H1 (cell line): ENCODE data around the gene GPS1. TPM values are rescaled to one million over a fixed set of nuclear protein-coding genes. Genes with fewer than 3 reads are reported as not detected.
A peak's percentile ranks its signal among the peaks of the same experiment; 100 is the strongest.

ENCODE experiments used
- CTCF ChIA-PET: fragments of 300-600 bp; sonication (Branson Sonifier 250); formaldehyde crosslinking; loops from one replicate; lab custom pipeline; 2021; ENCODE audit not compliant: partially characterized antibody; lab: Charles Lee
- POLR2A ChIA-PET: fragments of 300-600 bp; sonication (Branson Sonifier 250); formaldehyde crosslinking; loops from one replicate; lab custom pipeline; 2021; ENCODE audit warnings: inconsistent platforms; ENCODE audit not compliant: partially characterized antibody; lab: Charles Lee
- DNase-seq, 2 experiments: peaks; one replicate each; pipeline versions ENCODE4 v3.0.0 to v3.0.0-alpha.2; 2010 to 2022; ENCODE audit warnings: low spot score in 2 of 2, low read depth in 1 of 2, mixed read lengths in 1 of 2
- FAIRE-seq: peaks from 2 replicates; lab custom pipeline; 2011; peaks lifted over from hg19 to GRCh38; lab: Jason Lieb, UNC
- H2AFZ ChIP-seq: 2 replicates; pipeline ENCODE4 v1.8.1; 2012; ENCODE audit warnings: low read length, inconsistent platforms
- H2AK5ac ChIP-seq: 2 replicates; pipeline ENCODE4 v1.6.1; 2013; ENCODE audit warnings: low read depth, low read length
- H2BK120ac ChIP-seq: replicated peaks from 2 replicates; pipeline ENCODE3; 2013; ENCODE audit warnings: low read depth, low read length, inconsistent platforms
- H2BK12ac ChIP-seq: 2 replicates; pipeline ENCODE4 v1.6.1; 2013; ENCODE audit warnings: low read depth, low read length
- H2BK15ac ChIP-seq: 2 replicates; pipeline ENCODE4 v1.6.1; 2013; ENCODE audit warnings: low read length
- H2BK20ac ChIP-seq: 2 replicates; pipeline ENCODE4 v1.6.1; 2013; ENCODE audit warnings: low read length
- H2BK5ac ChIP-seq: 2 replicates; pipeline ENCODE4 v1.6.1; 2013; ENCODE audit warnings: low read depth, low read length
- H3K14ac ChIP-seq: 2 replicates; pipeline ENCODE4 v1.6.1; 2013; ENCODE audit warnings: inconsistent platforms; ENCODE audit not compliant: insufficient read length
- H3K18ac ChIP-seq: 2 replicates; pipeline ENCODE4 v1.6.1; 2013; ENCODE audit warnings: low read length; ENCODE audit errors: extremely low read depth
- H3K23ac ChIP-seq: 2 replicates; pipeline ENCODE4 v1.6.1; 2013; ENCODE audit warnings: inconsistent platforms; ENCODE audit not compliant: insufficient read length
- H3K23me2 ChIP-seq: 2 replicates; pipeline ENCODE4 v1.6.1; 2013; ENCODE audit warnings: low read depth, low read length
- H3K27ac ChIP-seq: 2 replicates; pipeline ENCODE4 v1.6.1; 2011; ENCODE audit warnings: low read depth, low read length, inconsistent platforms
- H3K27me3 ChIP-seq, 4 experiments: replicated peaks in 1 of 4; 1 replicate in 1 of 4; 2 replicates in 3 of 4; pipeline versions ENCODE4 v1.6.1 to v1.8.1; 2011 to 2013; ENCODE audit warnings: low read length in 3 of 4, mild to moderate bottlenecking in 3 of 4, inconsistent platforms in 2 of 4, mixed read lengths in 2 of 4, moderate library complexity in 1 of 4; ENCODE audit not compliant: control insufficient read depth in 3 of 4, insufficient read depth in 3 of 4; ENCODE audit errors: extremely low read depth in 1 of 4
- H3K36me3 ChIP-seq, 4 experiments: 2 replicates each; pipeline versions ENCODE4 v1.6.1 to v1.8.1; 2011 to 2013; ENCODE audit warnings: mild to moderate bottlenecking in 4 of 4, low read length in 3 of 4, moderate library complexity in 2 of 4, control low read depth in 1 of 4, inconsistent platforms in 1 of 4; ENCODE audit not compliant: insufficient read depth in 4 of 4, control insufficient read depth in 2 of 4
- H3K4ac ChIP-seq: replicated peaks from 2 replicates; pipeline ENCODE3; 2013; ENCODE audit warnings: low read length, low read depth, mixed read lengths, inconsistent platforms; ENCODE audit not compliant: insufficient read length
- H3K4me1 ChIP-seq, 4 experiments: replicated peaks in 1 of 4; 1 replicate in 1 of 4; 2 replicates in 3 of 4; pipeline versions ENCODE4 v1.6.1 to v1.8.1; 2011 to 2013; ENCODE audit warnings: low read length in 3 of 4, inconsistent platforms in 2 of 4, mixed read lengths in 1 of 4; ENCODE audit not compliant: insufficient read depth in 4 of 4, control insufficient read depth in 3 of 4
- H3K4me2 ChIP-seq, 2 experiments: 2 replicates each; pipeline versions ENCODE4 v1.6.1 to v1.8.1; 2011 to 2013; ENCODE audit warnings: low read depth in 2 of 2, low read length in 2 of 2, control low read depth in 1 of 2, inconsistent platforms in 1 of 2, mild to moderate bottlenecking in 1 of 2; ENCODE audit not compliant: insufficient read depth in 1 of 2
- H3K4me3 ChIP-seq, 4 experiments: fragments of 200-600, 300-600 bp in 1 of 4; sonication (generic), shearing (Covaris generic), sonication (Bioruptor Twin) in 1 of 4; 2 replicates each; pipeline versions ENCODE4 v1.5.1 to v1.8.1; 2011 to 2016; ENCODE audit warnings: low read length in 4 of 4, low read depth in 3 of 4, control low read depth in 2 of 4, inconsistent platforms in 2 of 4, mild to moderate bottlenecking in 2 of 4, mixed read lengths in 1 of 4, moderate library complexity in 1 of 4; ENCODE audit not compliant: insufficient read depth in 2 of 4; ENCODE audit errors: extremely low read depth in 1 of 4
- H3K56ac ChIP-seq: replicated peaks from 2 replicates; pipeline ENCODE3; 2013; ENCODE audit warnings: low read depth, mild to moderate bottlenecking, mixed read lengths, low read length, inconsistent platforms; ENCODE audit not compliant: insufficient read length
- H3K79me1 ChIP-seq: 2 replicates; pipeline ENCODE4 v1.6.1; 2013; ENCODE audit warnings: low read depth, low read length, control low read depth
- H3K79me2 ChIP-seq, 2 experiments: 2 replicates each; pipeline versions ENCODE4 v1.6.1 to v1.8.1; 2012 to 2013; ENCODE audit warnings: low read length in 2 of 2, mild to moderate bottlenecking in 2 of 2, inconsistent platforms in 1 of 2; ENCODE audit not compliant: insufficient read depth in 2 of 2, control insufficient read depth in 1 of 2
- H3K9ac ChIP-seq, 4 experiments: replicated peaks in 1 of 4; 1 replicate in 1 of 4; 2 replicates in 3 of 4; pipeline versions ENCODE4 v1.6.1 to v1.8.1; 2011 to 2013; ENCODE audit warnings: low read depth in 3 of 4, low read length in 3 of 4, control low read depth in 2 of 4, mild to moderate bottlenecking in 2 of 4, moderate library complexity in 2 of 4, inconsistent platforms in 1 of 4; ENCODE audit errors: extremely low read depth in 1 of 4
- H3K9me3 ChIP-seq, 2 experiments: 2 replicates each; pipeline versions ENCODE4 v1.6.1 to v1.8.1; 2012 to 2013; ENCODE audit warnings: mild to moderate bottlenecking in 2 of 2, moderate library complexity in 2 of 2, control low read depth in 1 of 2, inconsistent platforms in 1 of 2, low read depth in 1 of 2, low read length in 1 of 2, mixed read lengths in 1 of 2; ENCODE audit not compliant: insufficient read depth in 2 of 2
- H4K20me1 ChIP-seq, 2 experiments: replicated peaks in 1 of 2; 2 replicates each; pipeline versions ENCODE3 to v1.8.1; 2011 to 2013; ENCODE audit warnings: inconsistent platforms in 2 of 2, low read length in 2 of 2, mild to moderate bottlenecking in 1 of 2; ENCODE audit not compliant: insufficient read depth in 2 of 2, control insufficient read depth in 1 of 2
- H4K5ac ChIP-seq: 2 replicates; pipeline ENCODE4 v1.6.1; 2013; ENCODE audit warnings: low read length, low read depth, mixed read lengths, inconsistent platforms; ENCODE audit not compliant: insufficient read length
- H4K8ac ChIP-seq: 2 replicates; pipeline ENCODE4 v1.8.0; 2013; ENCODE audit warnings: mild to moderate bottlenecking, moderate library complexity, low read length, inconsistent platforms; ENCODE audit not compliant: insufficient read depth; ENCODE audit errors: extremely low read depth
- H4K91ac ChIP-seq: replicated peaks from 2 replicates; pipeline ENCODE3; 2013; ENCODE audit warnings: low read length, mixed read lengths, inconsistent platforms; ENCODE audit not compliant: insufficient read length
- BCL11A ChIP-seq, 2 experiments: IDR thresholded peaks; one replicate each; pipeline ENCODE4 v1.6.1; 2011; ENCODE audit warnings: low read depth in 2 of 2, low read length in 2 of 2, mild to moderate bottlenecking in 2 of 2
- CBX8 ChIP-seq: fragments of 300-800, 300-1000 bp; sonication (generic); IDR thresholded peaks from 2 replicates; pipeline ENCODE4 v1.7.1; 2016; ENCODE audit warnings: low read depth, low read length, borderline replicate concordance
- E2F6 ChIP-seq: IDR thresholded peaks from 2 replicates; pipeline ENCODE4 v1.6.1; 2012; ENCODE audit warnings: inconsistent platforms
- NANOG ChIP-seq: IDR thresholded peaks from 2 replicates; pipeline ENCODE4 v1.6.1; 2011; ENCODE audit warnings: low read length, low read depth, mild to moderate bottlenecking, inconsistent platforms; ENCODE audit not compliant: insufficient read depth, poor library complexity, severe bottlenecking
- POLR2A ChIP-seq, 2 experiments: IDR thresholded peaks; 1 replicate in 1 of 2; 2 replicates in 1 of 2; pipeline ENCODE4 v1.6.1; 2011; ENCODE audit warnings: low read depth in 2 of 2, low read length in 2 of 2, mild to moderate bottlenecking in 2 of 2; ENCODE audit errors: control extremely low read depth in 1 of 2
- RXRA ChIP-seq: IDR thresholded peaks from 2 replicates; pipeline ENCODE4 v1.6.1; 2011; ENCODE audit warnings: low read depth, mild to moderate bottlenecking, low read length, moderate library complexity; ENCODE audit not compliant: insufficient read depth
- SIRT6 ChIP-seq: IDR thresholded peaks from one replicate; pipeline ENCODE4 v1.7.1; 2012; ENCODE audit warnings: low read length, inconsistent platforms
- SP1 ChIP-seq: IDR thresholded peaks from 2 replicates; pipeline ENCODE4 v1.6.1; 2011; ENCODE audit warnings: low read depth, low read length
- WGBS, 2 experiments: shearing (Covaris generic) in 1 of 2; methylation state at CpG; one replicate each; pipeline versions ENCODE4 v1.1.6 to v1.1.7; 2013 to 2015; ENCODE audit warnings: low lambda C conversion rate in 2 of 2, mixed read lengths in 2 of 2, inconsistent platforms in 1 of 2, low coverage in 1 of 2, missing lambda C conversion rate in 1 of 2; ENCODE audit not compliant: insufficient replicate concordance in 2 of 2, insufficient coverage in 1 of 2, insufficient read length in 1 of 2; ENCODE audit errors: extremely low coverage in 1 of 2, missing lambda C conversion rate in 1 of 2; 5-methylcytosine and 5-hydroxymethylcytosine counted together
- polyA plus RNA-seq, 7 experiments: library from polyadenylated mRNA; depleted of rRNA in 3 of 7; stranded (reverse) in 5 of 7; unstranded in 2 of 7; fragments of >200 nt in 5 of 7; fragments of 200-250 nt in 2 of 7; gene quantifications; 1 replicate in 5 of 7; 2 replicates in 1 of 7; 4 replicates in 1 of 7; pipeline versions ENCODE4 v1.2.1 to v1.2.3, GENCODE V29; 2011 to 2013; ENCODE audit warnings: missing spikeins in 2 of 7, mixed read lengths in 2 of 7
- total RNA-seq: library from RNA; stranded (reverse); fragmentation: NEBNext Ultra II Directional; extraction: Animal tissue kit (Norgen Biotek cat#: 25700); gene quantifications from 2 replicates; pipeline ENCODE4 v1.2.1, GENCODE V29; 2021

The GPS1 gene
- total and polyA plus RNA-seq, 2 of the 8 experiments (the other 6 are each of a cell fraction or from before 2014, with no cell fraction given), result 153 to 277 TPM

- FAIRE-seq (no peak), DNase-seq (no peak)
- ChIA-PET POLR2A (interaction anchor here (0.7 to 2.2 kb wide), 10 partner anchors 8 to 127 kb away, joined by 3 to 9 read pairs (median 4); partner anchors contain the start of gene FASN), CTCF (interaction anchor here (1.1 to 2.7 kb wide), 6 partner anchors 11 to 146 kb away, joined by 3 to 20 read pairs (median 5); partner anchors contain the start of gene RAC3)
- H4K5ac ChIP-seq, result no peak overlapping the region
- H4K8ac ChIP-seq, result peak overlapping the region; percentile 65
- H3K23ac ChIP-seq, result no peak overlapping the region
- no peak overlapping the region for H2AFZ ChIP-seq
- H2BK120ac ChIP-seq, result no peak overlapping the region
- no peak overlapping the region for H3K14ac ChIP-seq
- 88% methylated on average over 20 of the region's 28 CpGs; no CpG with 5 or more reads in 1 of the 2 experiments for WGBS, 2 experiments
- no peaks in the 10 kb centered on the region for H3K9me3 ChIP-seq
- no peaks in the 10 kb centered on the region for H3K27me3 ChIP-seq
- H2BK20ac ChIP-seq, result no peak overlapping the region
- peaks cover 0 to under 1% (median 0%) of the 10 kb centered on the region in 4 experiments; a peak in 2 of 7 replicates for H3K4me1 ChIP-seq
- no peak overlapping the region for H2BK12ac ChIP-seq
- H3K79me1 ChIP-seq, result no peaks in the 10 kb centered on the region
- no peak overlapping the region for H3K4ac ChIP-seq
- H3K4me2 ChIP-seq, result no peak overlapping the region
- no peak overlapping the region for H4K91ac ChIP-seq
- no peaks in the 10 kb centered on the region; a peak in 2 of 8 replicates for H3K36me3 ChIP-seq
- H3K23me2 ChIP-seq, result no peaks in the 10 kb centered on the region
- H2BK15ac ChIP-seq, result no peak overlapping the region
- no peak overlapping the region for H3K4me3 ChIP-seq
- 0 out of 4 replicates have a peak, but pooled peaks cover 0 to under 1% of the 10 kb centered on the region in 2 experiments for H3K79me2 ChIP-seq
- H3K18ac ChIP-seq, result no peak overlapping the region
- H3K27ac ChIP-seq, result no peak overlapping the region
- H3K56ac ChIP-seq, result no peak overlapping the region
- no peak overlapping the region for H2AK5ac ChIP-seq
- no peak overlapping the region for H3K9ac ChIP-seq
- peaks cover 9 to 18% of the 10 kb centered on the region in 2 experiments for H4K20me1 ChIP-seq
- H2BK5ac ChIP-seq, result no peak overlapping the region; the same call in 1 of the 2 replicates
- TF ChIP-seq NANOG (no peak), SP1 (no peak), CBX8 (no peak), POLR2A (IDR thresholded peaks at IDR 0.05; ENCODE audit: control extremely low read depth in 1 of 2, low read depth in 2 of 2, low read length in 2 of 2) (no peak), BCL11A (IDR thresholded peaks at IDR 0.05; ENCODE audit: low read depth in 2 of 2, low read length in 2 of 2) (no peak), E2F6 (no peak), RXRA (no peak), SIRT6 (no peak)
Measured at GRCh38 chr17:82016061-82016874, 35.4 kb upstream of the GPS1 start.
